Measurements from ENCODE around the gene HOXB3. TPM values are rescaled to one million over a fixed set of nuclear protein-coding genes. Genes with fewer than 3 reads are reported as not detected.

Gene HOXB3
- total and polyA plus RNA-seq, 7 donors, result 0.96 to 8.8 (median 1.5) TPM

- intact Hi-C loops (cut with DNase I), result no loop called here
- Histone ChIP-seq H3K36me3 (ENCODE audit: insufficient read depth in 1 of 2, low read depth in 1 of 2) (no peaks in the 10 kb centered on the region), H3K27me3 (ENCODE audit: insufficient read depth in 3 of 3, low read length in 2 of 3) (peaks cover 0 to 96% (median 33%) of the 10 kb centered on the region in 3 donors), H3K4me3 (peak within 1 kb of the TSS; percentile 73), H3K9me3 (no peaks in the 10 kb centered on the region), H3K27ac (peak within 1 kb of the TSS; percentile 65), H3K4me1 (no peaks in the 10 kb centered on the region)
- TF ChIP-seq CTCF (IDR thresholded peaks at IDR 0.05), result no peak
- ATAC-seq (peak; percentile 57 to 76 (median 60)), DNase-seq (peak; percentile 80 to 81)
- WGBS, 3 donors, result 1 to 3% (median 2%) methylated on average over 34 to 56 of the region's 58 CpGs
These were observed 12.0 kb downstream of the HOXB3 start, which contains the start of gene HOXB4 for GRCh38 chr17:48577946-48578615. Gene HOXB4 (minus strand): TSS chr17:48578350. CDS start chr17:48578319, 31 bp downstream.

- ATAC-seq (no peak), DNase-seq (no peak)
- Histone ChIP-seq H3K36me3 (ENCODE audit: insufficient read depth in 1 of 2, low read depth in 1 of 2) (no peaks in the 10 kb centered on the region), H3K4me3 (peak overlapping the region; percentile 73), H3K9me3 (no peaks in the 10 kb centered on the region), H3K27ac (peak overlapping the region; percentile 65), H3K4me1 (no peaks in the 10 kb centered on the region), H3K27me3 (ENCODE audit: insufficient read depth in 3 of 3, low read length in 2 of 3) (peaks cover 1 to 91% (median 29%) of the 10 kb centered on the region in 3 donors)
- intact Hi-C loops (cut with DNase I), result no loop called here
- no peak for TF ChIP-seq CTCF (IDR thresholded peaks at IDR 0.05)
- 12 to 14% (median 12%) methylated on average over 13 to 19 of the region's 19 CpGs for WGBS, 3 donors
These were observed 12.6 kb downstream of the HOXB3 start for GRCh38 chr17:48577330-48577945.

DNA sequence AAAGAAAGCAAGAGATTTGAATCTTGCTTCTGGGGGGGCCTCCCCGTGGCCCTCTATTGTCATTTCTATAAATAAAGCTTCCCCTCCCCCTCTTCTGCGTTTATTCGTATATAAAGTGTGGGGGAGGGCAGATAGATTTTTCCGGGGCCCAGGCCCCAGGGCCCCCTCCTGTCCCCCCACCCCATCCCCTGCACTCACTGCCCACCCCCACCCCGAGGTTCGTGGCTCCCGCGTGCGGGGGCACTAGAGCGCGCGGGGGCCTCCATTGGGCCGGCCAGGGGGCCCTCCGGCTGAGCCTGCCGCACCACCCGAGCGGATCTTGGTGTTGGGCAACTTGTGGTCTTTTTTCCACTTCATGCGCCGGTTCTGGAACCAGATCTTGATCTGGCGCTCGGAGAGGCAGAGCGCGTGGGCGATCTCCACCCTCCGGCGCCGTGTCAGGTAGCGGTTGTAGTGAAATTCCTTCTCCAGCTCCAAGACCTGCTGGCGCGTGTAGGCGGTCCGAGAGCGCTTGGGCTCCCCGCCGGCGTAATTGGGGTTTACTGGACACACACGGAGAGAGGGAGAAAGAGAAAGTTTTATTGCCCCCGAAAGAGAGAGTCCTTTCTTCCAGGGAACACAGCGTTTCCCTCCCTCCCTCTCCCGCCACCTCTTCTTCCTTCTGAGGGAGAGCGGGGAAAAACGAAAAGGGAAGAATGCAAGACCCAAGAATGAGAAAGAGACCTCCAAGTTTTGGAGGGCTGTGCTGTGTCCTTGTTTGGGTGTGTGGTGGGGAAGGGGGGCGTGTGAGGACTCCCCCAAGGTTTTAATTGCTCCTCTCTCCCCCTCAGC lies 13.3 kb downstream of the HOXB3 start:
- H3K9me3 ChIP-seq, result no peaks in the 10 kb centered on the region
- WGBS, 3 donors, result 18 to 24% (median 18%) methylated on average over 32 to 43 of the region's 43 CpGs
- H3K27me3 ChIP-seq (ENCODE audit: insufficient read depth in 3 of 3, low read length in 2 of 3), result peaks cover 4 to 83% (median 25%) of the 10 kb centered on the region in 3 donors
- peak overlapping the region; percentile 73 for H3K4me3 ChIP-seq
- DNase-seq (peak in 1 of 2 donors; percentile 78), ATAC-seq (peak in 2 of 4 donors; percentile 26 to 42)
- no peaks in the 10 kb centered on the region for H3K4me1 ChIP-seq
- peak overlapping the region; percentile 6 for H3K27ac ChIP-seq
- H3K36me3 ChIP-seq (ENCODE audit: insufficient read depth in 1 of 2, low read depth in 1 of 2), result no peaks in the 10 kb centered on the region
- no peak for TF ChIP-seq CTCF (IDR thresholded peaks at IDR 0.05)
- intact Hi-C loops (cut with DNase I), result no loop called here

GRCh38 chr17:48575673-48576478 lies 14.2 kb downstream of the HOXB3 start:
- intact Hi-C loops (cut with DNase I), result no loop called here
- DNase-seq (no peak), ATAC-seq (no peak)
- TF ChIP-seq CTCF (IDR thresholded peaks at IDR 0.05), result no peak
- no peaks in the 10 kb centered on the region for H3K4me1 ChIP-seq
- H3K9me3 ChIP-seq, result no peaks in the 10 kb centered on the region
- H3K27me3 ChIP-seq (ENCODE audit: insufficient read depth in 3 of 3, low read length in 2 of 3), result peaks cover 4 to 79% (median 20%) of the 10 kb centered on the region in 3 donors
- H3K4me3 ChIP-seq, result peak overlapping the region; percentile 73
- WGBS, 3 donors, result 29 to 43% (median 34%) methylated on average over 22 of the region's 22 CpGs
- peak overlapping the region; percentile 6 for H3K27ac ChIP-seq
- H3K36me3 ChIP-seq (ENCODE audit: insufficient read depth in 1 of 2, low read depth in 1 of 2), result no peaks in the 10 kb centered on the region
